ENCODE measurements around the gene VSIG8. TPM values are rescaled to one million over a fixed set of nuclear protein-coding genes. Genes with fewer than 3 reads are reported as not detected.

Gene VSIG8, protein sequence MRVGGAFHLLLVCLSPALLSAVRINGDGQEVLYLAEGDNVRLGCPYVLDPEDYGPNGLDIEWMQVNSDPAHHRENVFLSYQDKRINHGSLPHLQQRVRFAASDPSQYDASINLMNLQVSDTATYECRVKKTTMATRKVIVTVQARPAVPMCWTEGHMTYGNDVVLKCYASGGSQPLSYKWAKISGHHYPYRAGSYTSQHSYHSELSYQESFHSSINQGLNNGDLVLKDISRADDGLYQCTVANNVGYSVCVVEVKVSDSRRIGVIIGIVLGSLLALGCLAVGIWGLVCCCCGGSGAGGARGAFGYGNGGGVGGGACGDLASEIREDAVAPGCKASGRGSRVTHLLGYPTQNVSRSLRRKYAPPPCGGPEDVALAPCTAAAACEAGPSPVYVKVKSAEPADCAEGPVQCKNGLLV
- 0.34 TPM in 1 of 2 replicates, not detected in the other for total RNA-seq

DNA sequence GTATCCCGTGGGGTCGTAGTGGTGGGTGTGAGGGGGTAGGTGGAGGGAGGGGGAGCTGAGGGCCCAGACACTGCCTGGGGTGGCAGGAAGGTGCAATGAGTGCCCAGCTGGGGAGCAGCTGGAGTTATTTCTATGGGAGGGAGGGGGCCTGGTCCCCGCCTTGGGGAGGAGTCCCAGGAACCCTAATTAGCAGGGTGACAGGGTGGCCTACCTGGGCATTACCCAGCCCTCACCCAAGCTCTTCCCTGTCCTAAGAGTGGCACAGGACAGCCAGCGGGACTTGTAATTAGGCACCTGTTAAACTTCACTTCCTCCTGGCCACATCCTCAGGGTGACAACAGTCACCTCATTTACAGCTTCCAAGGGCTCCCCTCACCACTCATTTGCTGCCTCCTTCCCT, at the start of gene VSIG8:
TSS of gene VSIG8 (minus strand) at position 101 of the 400 bp plus-strand sequence. CDS start 136 bp downstream, outside the sequence.

DNA sequence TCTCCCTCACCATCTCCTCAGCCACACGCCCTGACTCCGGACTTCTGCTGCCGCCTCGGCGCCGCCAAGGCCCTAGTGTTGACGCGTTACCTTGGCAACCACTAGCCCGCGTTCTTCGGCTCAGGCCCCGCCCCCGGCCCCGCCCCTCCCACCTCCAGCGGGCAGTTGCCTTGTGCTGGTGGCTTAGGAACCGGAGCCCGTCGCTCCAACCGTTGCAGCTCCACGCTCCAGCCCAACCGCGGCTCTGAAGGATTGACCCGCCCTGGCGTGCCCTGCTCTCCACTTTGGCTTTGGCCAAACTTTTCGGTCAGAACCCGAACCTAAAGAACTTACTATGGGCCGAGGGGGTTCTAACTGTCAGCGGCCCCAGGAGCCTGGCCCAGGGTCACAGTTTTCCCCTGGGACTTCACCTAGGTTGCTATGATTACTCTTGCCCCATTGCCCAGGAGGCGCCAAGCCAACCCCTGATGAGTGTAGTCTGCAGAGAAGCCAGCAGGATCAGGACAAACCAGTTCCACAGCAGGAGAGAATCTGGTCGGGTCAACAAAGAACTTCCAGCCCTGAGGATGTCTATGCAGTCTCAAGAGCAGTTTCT, 37.7 kb upstream of the VSIG8 start, which contains the start of gene CFAP45:
TSS of gene CFAP45 (minus strand) at position 80 of the 595 bp plus-strand sequence. CDS start at position 13, 67 bp downstream.

GRCh38 chr1:159826441-159827101, 35.9 kb downstream of the VSIG8 start, which contains the start of gene SLAMF8:
Gene SLAMF8 (plus strand): TSS chr1:159826873. CDS start chr1:159826899, 26 bp downstream.

Other genes starting within 250 kb of the VSIG8 start
- gene CRP, start 148.1 kb downstream of the VSIG8 start, total RNA-seq = not detected in 2 replicates
- gene DUSP23, start 81.7 kb downstream of the VSIG8 start, total RNA-seq = 29.4 and 46.0 TPM in 2 replicates
- gene FCRL6, start 60.3 kb downstream of the VSIG8 start, total RNA-seq = not detected in 2 replicates
- not detected in 2 replicates for gene SLAMF8, start 35.8 kb downstream of the VSIG8 start, total RNA-seq
- 0.14 and 0.34 TPM in 2 replicates for gene CFAP45, start 37.5 kb upstream of the VSIG8 start, total RNA-seq
- 168 and 336 TPM in 2 replicates for gene TAGLN2, start 62.9 kb upstream of the VSIG8 start, total RNA-seq
- gene IGSF9, start 83.0 kb upstream of the VSIG8 start, total RNA-seq = 3.1 and 20.9 TPM in 2 replicates
- gene SLAMF9, start 91.6 kb upstream of the VSIG8 start, total RNA-seq = 0.14 and 6.8 TPM in 2 replicates
- gene PIGM, start 169.3 kb upstream of the VSIG8 start, total RNA-seq = 3.2 and 3.8 TPM in 2 replicates
- not detected in 2 replicates for gene KCNJ10, start 207.5 kb upstream of the VSIG8 start, total RNA-seq
- under 0.01 TPM in 2 replicates for gene KCNJ9, start 218.9 kb upstream of the VSIG8 start, total RNA-seq
- 37.9 and 79.6 TPM in 2 replicates for gene IGSF8, start 236.0 kb upstream of the VSIG8 start, total RNA-seq

Data from nasal cavity respiratory epithelium epithelial cell of viscerocranial mucosa (primary cell).